K562 (cell line): ENCODE data around the gene PDE8B. TPM values are rescaled to one million over a fixed set of nuclear protein-coding genes. Genes with fewer than 3 reads are reported as not detected.

Source experiments
- ATAC-seq: fragments of 200-7000 bp; cut with Tn5 transposase; 3 replicates; pipeline ENCODE4 v1.9.1; 2020; ENCODE audit warnings: moderate library complexity
- BruUV-seq: library from RNA; stranded (reverse); fragments of 400-500 nt; replicated peaks from 2 replicates; lab custom pipeline; 2021; lab: Mats Ljungman, UMichigan
- CTCF ChIA-PET: fragments of 300-600 bp; formaldehyde crosslinking; extraction: SDS; loops from one replicate; lab custom pipeline; 2021; ENCODE audit warnings: low intra/inter-chr PET ratio; lab: Yijun Ruan, JAX
- POLR2A ChIA-PET: fragments of 300-600, 350-650 bp; sonication (Branson Sonifier 250); formaldehyde crosslinking; extraction: SDS; loops from one replicate; lab custom pipeline; 2021; ENCODE audit warnings: antibody characterized with exemption, inconsistent platforms; lab: Yijun Ruan, JAX
- DNase-seq, 4 experiments: peaks; one replicate each; pipeline versions ENCODE4 v3.0.0 to v3.0.0-alpha.2; 2011 to 2018; ENCODE audit warnings: low spot score in 3 of 4, mixed read lengths in 3 of 4; ENCODE audit errors: extremely low read depth in 1 of 4
- FAIRE-seq: peaks from 2 replicates; lab custom pipeline; 2011; peaks lifted over from hg19 to GRCh38; lab: Jason Lieb, UNC
- H2AFZ ChIP-seq: 2 replicates; pipeline ENCODE4 v1.6.0; 2011; ENCODE audit warnings: low read depth, low read length, control low read depth, inconsistent platforms
- H3K27ac ChIP-seq: fragments of 200-600 bp; 3 replicates; pipeline ENCODE4 v1.8.0; 2011; ENCODE audit warnings: low read depth, mild to moderate bottlenecking, control low read depth, inconsistent platforms, low read length, moderate library complexity, mixed read lengths; ENCODE audit errors: extremely low read depth
- H3K27me3 ChIP-seq, 2 experiments: fragments of 300-600 bp in 1 of 2; 2 replicates in 1 of 2; 3 replicates in 1 of 2; pipeline versions ENCODE4 v1.6.0 to v1.8.0; 2011; ENCODE audit warnings: inconsistent platforms in 2 of 2, low read length in 2 of 2, mild to moderate bottlenecking in 1 of 2, mixed read lengths in 1 of 2, moderate library complexity in 1 of 2; ENCODE audit not compliant: control insufficient read depth in 2 of 2, insufficient read depth in 2 of 2
- H3K36me3 ChIP-seq: fragments of 300-600 bp; 3 replicates; pipeline ENCODE4 v1.8.0; 2011; ENCODE audit warnings: mild to moderate bottlenecking, low read length, inconsistent platforms; ENCODE audit not compliant: control insufficient read depth, insufficient read depth
- H3K4me1 ChIP-seq, 2 experiments: fragments of 200-600 bp in 1 of 2; replicated peaks in 1 of 2; 2 replicates in 1 of 2; 3 replicates in 1 of 2; pipeline versions ENCODE4 v1.5.1 to v1.8.0; 2011; ENCODE audit warnings: inconsistent platforms in 2 of 2, low read length in 2 of 2, mild to moderate bottlenecking in 1 of 2, mixed read lengths in 1 of 2, moderate library complexity in 1 of 2; ENCODE audit not compliant: control insufficient read depth in 2 of 2, insufficient read depth in 2 of 2
- H3K4me2 ChIP-seq: 2 replicates; pipeline ENCODE4 v1.6.1; 2011; ENCODE audit warnings: low read length, control low read depth, inconsistent platforms, mixed read lengths; ENCODE audit not compliant: insufficient read depth
- H3K4me3 ChIP-seq: fragments of 200-600 bp; sonication (generic), shearing (Covaris generic); 2 replicates; pipeline ENCODE4 v1.5.1; 2016; ENCODE audit warnings: control low read depth, inconsistent platforms
- H3K79me2 ChIP-seq: fragments of 200-600 bp; 3 replicates; pipeline ENCODE4 v1.8.0; 2011; ENCODE audit warnings: low read length, inconsistent platforms; ENCODE audit not compliant: control insufficient read depth, insufficient read depth
- H3K9ac ChIP-seq, 2 experiments: 2 replicates each; pipeline versions ENCODE4 v1.6.0 to v1.6.1; 2011; ENCODE audit warnings: low read depth in 2 of 2, low read length in 2 of 2, control low read depth in 1 of 2, inconsistent platforms in 1 of 2, mild to moderate bottlenecking in 1 of 2, mixed read lengths in 1 of 2; ENCODE audit not compliant: insufficient read depth in 1 of 2
- H3K9me1 ChIP-seq: one replicate; pipeline ENCODE4 v1.6.0; 2011; ENCODE audit warnings: inconsistent platforms, mild to moderate bottlenecking, low read length, moderate library complexity; ENCODE audit not compliant: control insufficient read depth, insufficient read depth
- H3K9me3 ChIP-seq: replicated peaks from 2 replicates; pipeline ENCODE4 v1.5.1; 2011; ENCODE audit warnings: low read depth, low read length, inconsistent platforms; ENCODE audit not compliant: control insufficient read depth, insufficient read depth
- H4K20me1 ChIP-seq: replicated peaks from 2 replicates; pipeline ENCODE4 v1.6.1; 2011; ENCODE audit warnings: low read length, inconsistent platforms, mixed read lengths; ENCODE audit not compliant: control insufficient read depth, insufficient read depth
- CBFA2T2 ChIP-seq: fragments of 450-650 bp; conservative IDR thresholded peaks from 2 replicates; pipeline ENCODE4 v1.6.1; 2017; ENCODE audit warnings: mild to moderate bottlenecking
- ESRRA ChIP-seq: fragments of 450-650 bp; IDR thresholded peaks from 2 replicates; pipeline ENCODE4 v1.6.1; 2014; ENCODE audit warnings: low read depth, mild to moderate bottlenecking, moderate library complexity, borderline replicate concordance
- NFXL1 ChIP-seq: fragments of 450-650 bp; formaldehyde crosslinking; IDR thresholded peaks from 2 replicates; pipeline ENCODE4 v1.4.0; 2021; ENCODE audit warnings: mild to moderate bottlenecking
- NONO ChIP-seq, 2 experiments: fragments of 200-400 bp in 1 of 2; fragments of 450-650 bp in 1 of 2; formaldehyde crosslinking in 1 of 2; IDR thresholded peaks; 2 replicates each; pipeline ENCODE4 v1.6.1; 2017; ENCODE audit warnings: low read depth in 2 of 2, mild to moderate bottlenecking in 2 of 2, moderate library complexity in 2 of 2, low read length in 1 of 2
- SRSF9 ChIP-seq: fragments of 200-400 bp; formaldehyde crosslinking; IDR thresholded peaks from 2 replicates; pipeline ENCODE4 v1.6.1; 2017; ENCODE audit warnings: low read depth, low read length, borderline replicate concordance
- ZNF133 ChIP-seq: fragments of 250-450 bp; sonication (Bioruptor Pico); IDR thresholded peaks from 2 replicates; pipeline ENCODE4 v1.4.0; 2020; ENCODE audit warnings: mild to moderate bottlenecking
- ZNF239 ChIP-seq: fragments of 250-450 bp; sonication (Bioruptor Pico); IDR thresholded peaks from 2 replicates; pipeline ENCODE4 v1.4.0; 2020; ENCODE audit warnings: mild to moderate bottlenecking
- WGBS: fragments of 100-300 bp; shearing (Covaris generic); methylation state at CpG from one replicate; pipeline ENCODE4 v1.1.6; 2016; ENCODE audit warnings: low coverage, mixed read lengths; ENCODE audit not compliant: insufficient coverage; ENCODE audit errors: missing lambda C conversion rate; 5-methylcytosine and 5-hydroxymethylcytosine counted together
- in situ Hi-C: fragments of 300-500 bp; cut with MboI; formaldehyde crosslinking; loops from 4 replicates; pipeline ENCODE4 v1.15.0; 2018; ENCODE audit warnings: inconsistent platforms, mixed read lengths
- intact Hi-C: fragments of 100-400 bp; cut with micrococcal nuclease; formaldehyde crosslinking; loops from 2 replicates; pipeline ENCODE4 v1.14.2; 2022
- polyA plus RNA-seq, 8 experiments: library from polyadenylated mRNA; depleted of rRNA in 4 of 8; stranded (reverse) in 5 of 8; unstranded in 3 of 8; fragments of >200 nt; fragmentation: Nextera tagmentation in 2 of 8; fragmentation: Illumina TruSeq in 1 of 8; extraction: Ambion mirVana in 2 of 8; extraction: Trizol in 1 of 8; gene quantifications; 2 replicates each; pipeline versions ENCODE4 v1.2.1 to v1.2.3, GENCODE V29; 2011 to 2014; ENCODE audit warnings: inconsistent platforms in 1 of 8, missing spikeins in 1 of 8
- total RNA-seq, 7 experiments: library from RNA; depleted of rRNA in 6 of 7; stranded (reverse); fragments of >200 nt in 6 of 7; fragmentation: Illumina TruSeq in 2 of 7; extraction: Trizol in 2 of 7; gene quantifications; 2 replicates each; pipeline versions ENCODE4 v1.2.1 to v1.2.3, GENCODE V29; 2011 to 2021; ENCODE audit warnings: low replicate concordance in 1 of 7
- TF ChIP-seq, protein P1 (sequence below): sonication (generic); formaldehyde crosslinking; IDR thresholded peaks from 2 replicates; pipeline ENCODE4 v1.8.1; 2022; ENCODE audit warnings: missing genetic modification reagents

The PDE8B gene
- total and polyA plus RNA-seq, 9 of the 15 experiments (the other 6 are each of a cell fraction or from before 2014, with no cell fraction given): 0.15 to 0.28 TPM; not detected in 7

- FAIRE-seq (no peak), ATAC-seq (no peak), DNase-seq (no peak)
- WGBS: 0% methylated on average over 3 of the region's 3 CpGs
- no peak overlapping the region for H2AFZ ChIP-seq
- no peaks in the 10 kb centered on the region for H4K20me1 ChIP-seq
- intact Hi-C loops: no loop called here
- no peak overlapping the region for H3K4me3 ChIP-seq
- no peaks in the 10 kb centered on the region for H3K9me1 ChIP-seq
- H3K9ac ChIP-seq: no peak overlapping the region
- BruUV-seq: no TSS peak
- CTCF ChIA-PET: no interaction called here
- no peaks in the 10 kb centered on the region for H3K4me1 ChIP-seq
- TF ChIP-seq SRSF9 (no peak), ESRRA (no peak), NONO (IDR thresholded peaks at IDR 0.05; ENCODE audit: low read depth in 2 of 2, low read length in 1 of 2) (no peak), NFXL1 (CRISPR knock-in tag) (no peak), ZNF133 (CRISPR knock-in tag) (no peak), ZNF239 (CRISPR knock-in tag) (no peak), CBFA2T2 (no peak)
- TF ChIP-seq, protein P1, sequence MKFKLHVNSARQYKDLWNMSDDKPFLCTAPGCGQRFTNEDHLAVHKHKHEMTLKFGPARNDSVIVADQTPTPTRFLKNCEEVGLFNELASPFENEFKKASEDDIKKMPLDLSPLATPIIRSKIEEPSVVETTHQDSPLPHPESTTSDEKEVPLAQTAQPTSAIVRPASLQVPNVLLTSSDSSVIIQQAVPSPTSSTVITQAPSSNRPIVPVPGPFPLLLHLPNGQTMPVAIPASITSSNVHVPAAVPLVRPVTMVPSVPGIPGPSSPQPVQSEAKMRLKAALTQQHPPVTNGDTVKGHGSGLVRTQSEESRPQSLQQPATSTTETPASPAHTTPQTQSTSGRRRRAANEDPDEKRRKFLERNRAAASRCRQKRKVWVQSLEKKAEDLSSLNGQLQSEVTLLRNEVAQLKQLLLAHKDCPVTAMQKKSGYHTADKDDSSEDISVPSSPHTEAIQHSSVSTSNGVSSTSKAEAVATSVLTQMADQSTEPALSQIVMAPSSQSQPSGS: no peak
- peaks cover 4 to 10% of the 10 kb centered on the region in 2 experiments; a peak in 2 of 5 replicates for H3K27me3 ChIP-seq
- no peaks in the 10 kb centered on the region for H3K36me3 ChIP-seq
- in situ Hi-C loops: no loop called here
- POLR2A ChIA-PET: no interaction called here
- H3K27ac ChIP-seq: no peak overlapping the region
- H3K4me2 ChIP-seq: no peak overlapping the region
- H3K9me3 ChIP-seq: no peaks in the 10 kb centered on the region
- no peaks in the 10 kb centered on the region for H3K79me2 ChIP-seq
These were observed 83.7 kb downstream of the PDE8B start for GRCh38 chr5:77294185-77294584.
